ENCODE results near the gene MMP12.
"Not testable (repeated sequence)": the region's sequence is repeated elsewhere in the genome, so short reads cannot be mapped to it uniquely, and the experiment has no call there.

MMP12 gene

DNA sequence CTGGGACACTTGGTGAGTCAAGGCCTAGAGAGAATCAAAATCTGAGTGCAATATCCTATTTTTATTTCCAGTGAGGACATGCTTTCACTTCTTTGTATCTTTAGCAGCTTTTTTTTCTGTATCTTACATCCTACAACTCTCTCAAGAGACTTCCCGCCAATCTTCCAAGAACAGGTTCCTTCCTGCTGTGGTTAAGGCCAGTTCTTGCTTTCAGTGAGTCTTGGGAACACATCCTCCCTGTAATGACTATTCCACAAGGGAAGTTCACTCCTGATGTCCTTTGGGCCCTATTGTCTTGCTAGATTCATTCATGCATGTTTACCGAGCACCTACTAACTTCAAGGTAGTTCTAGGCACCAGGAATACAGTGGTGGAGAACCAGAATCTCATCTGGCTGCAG, 3.8 kb upstream of the MMP12 start:
- Mint-ChIP-seq H3K4me1 (peaks cover 7% of the 10 kb centered on the region), H3K4me3 (no peak overlapping the region), H3K27me3 (no peaks in the 10 kb centered on the region), H3K27ac (no peak overlapping the region), H3K9me3 (peaks cover 4% of the 10 kb centered on the region), H3K36me3 (no peaks in the 10 kb centered on the region)
- no peak for ATAC-seq

DNA sequence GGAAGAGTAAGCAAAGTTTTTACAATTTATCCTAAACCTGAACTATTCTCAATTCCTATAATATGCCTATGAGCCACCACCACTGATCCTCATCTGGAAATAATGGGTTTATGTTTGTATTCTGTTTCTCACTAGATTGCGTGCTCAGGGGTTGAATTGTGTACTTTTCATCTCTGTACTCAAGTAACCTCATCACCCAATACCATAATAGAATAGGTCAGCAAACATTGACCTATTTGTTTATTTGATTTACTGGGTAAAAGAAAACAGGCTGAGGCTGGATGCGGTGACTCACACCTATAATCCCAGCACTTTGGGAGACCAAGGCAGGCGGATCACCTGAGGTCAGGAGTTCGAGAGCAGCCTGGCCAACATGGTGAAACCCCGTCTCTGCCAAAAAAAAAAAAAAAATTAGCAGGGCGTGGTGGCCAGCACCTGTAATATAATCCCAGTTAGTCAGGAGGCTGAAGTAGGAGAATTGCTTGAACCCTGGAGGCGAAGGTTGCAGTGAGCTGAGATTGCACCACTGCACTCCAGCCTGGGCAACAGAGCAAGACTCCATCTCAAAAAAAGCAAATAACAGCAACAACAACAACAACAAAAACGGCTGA, 5.3 kb downstream of the MMP12 start:
- not testable (repeated sequence) for ATAC-seq, H3K27me3 Mint-ChIP-seq, H3K9me3 Mint-ChIP-seq, H3K27ac Mint-ChIP-seq, H3K4me1 Mint-ChIP-seq, H3K36me3 Mint-ChIP-seq, H3K4me3 Mint-ChIP-seq

DNA sequence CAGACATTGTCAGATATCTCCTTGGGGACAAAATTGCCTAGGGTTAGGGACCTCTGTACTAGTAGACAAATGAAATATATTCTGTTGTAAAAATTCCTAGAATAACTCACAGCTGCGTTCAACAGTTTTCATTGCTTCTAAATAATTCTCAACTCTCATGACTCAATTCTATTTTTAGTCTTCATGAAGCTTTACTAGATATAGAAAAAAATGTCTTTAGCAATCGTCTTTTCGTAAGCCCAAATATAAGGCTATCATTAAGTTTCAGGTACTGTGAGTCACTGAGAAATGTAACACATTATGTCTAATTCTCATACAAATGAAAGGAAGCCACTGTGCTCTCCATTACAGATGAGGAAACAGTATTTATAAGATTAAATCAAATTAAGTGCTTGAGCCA, 6.4 kb downstream of the MMP12 start:
- Mint-ChIP-seq H3K27me3 (no peaks in the 10 kb centered on the region), H3K4me3 (no peak overlapping the region), H3K27ac (no peak overlapping the region), H3K9me3 (no peaks in the 10 kb centered on the region), H3K36me3 (no peaks in the 10 kb centered on the region), H3K4me1 (no peaks in the 10 kb centered on the region)
- no peak for ATAC-seq

- Mint-ChIP-seq H3K27me3 (no peaks in the 10 kb centered on the region), H3K9me3 (no peaks in the 10 kb centered on the region), H3K4me1 (no peaks in the 10 kb centered on the region), H3K27ac (no peak overlapping the region), H3K4me3 (no peak overlapping the region), H3K36me3 (no peaks in the 10 kb centered on the region)
- no peak for ATAC-seq
These were observed 10.1 kb downstream of the MMP12 start for GRCh38 chr11:102864724-102865123.

GRCh38 chr11:102853956-102854355, 20.8 kb downstream of the MMP12 start:
- Mint-ChIP-seq H3K4me1 (no peaks in the 10 kb centered on the region), H3K4me3 (no peak overlapping the region), H3K9me3 (peaks cover 2% of the 10 kb centered on the region), H3K36me3 (no peaks in the 10 kb centered on the region), H3K27me3 (peaks cover 17% of the 10 kb centered on the region), H3K27ac (no peak overlapping the region)
- ATAC-seq = no peak

DNA sequence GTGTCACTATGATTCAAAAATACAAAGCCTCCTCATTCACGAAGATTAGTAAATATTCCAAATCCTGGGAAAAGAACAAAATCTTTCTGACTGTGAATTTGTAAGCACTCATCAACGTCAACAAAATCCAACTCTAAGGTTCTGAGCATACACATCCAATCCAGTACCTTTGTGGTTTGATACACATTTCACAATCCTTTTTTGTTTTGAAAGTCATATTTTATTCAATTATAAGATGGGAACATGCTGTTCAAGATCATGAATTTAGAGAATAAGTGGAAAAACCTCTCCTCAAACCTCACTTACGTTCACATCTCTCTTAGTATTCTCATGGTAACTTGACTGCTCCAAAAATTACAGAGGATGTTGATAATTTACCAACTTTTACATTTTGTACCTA, 21.7 kb downstream of the MMP12 start:
- Mint-ChIP-seq H3K4me3 (no peak overlapping the region), H3K27ac (no peak overlapping the region), H3K4me1 (no peaks in the 10 kb centered on the region), H3K9me3 (peaks cover 2% of the 10 kb centered on the region), H3K27me3 (peaks cover 17% of the 10 kb centered on the region), H3K36me3 (no peaks in the 10 kb centered on the region)
- no peak for ATAC-seq

GRCh38 chr11:102850973-102851745, 23.6 kb downstream of the MMP12 start:
- Mint-ChIP-seq H3K36me3 (no peaks in the 10 kb centered on the region), H3K4me3 (no peak overlapping the region), H3K27me3 (peaks cover 17% of the 10 kb centered on the region), H3K4me1 (no peaks in the 10 kb centered on the region), H3K9me3 (peaks cover 5% of the 10 kb centered on the region), H3K27ac (no peak overlapping the region)
- ATAC-seq = no peak

- H3K4me3 Mint-ChIP-seq = no peak overlapping the region
These were observed 25.5 kb downstream of the MMP12 start for GRCh38 chr11:102849311-102849710.

DNA sequence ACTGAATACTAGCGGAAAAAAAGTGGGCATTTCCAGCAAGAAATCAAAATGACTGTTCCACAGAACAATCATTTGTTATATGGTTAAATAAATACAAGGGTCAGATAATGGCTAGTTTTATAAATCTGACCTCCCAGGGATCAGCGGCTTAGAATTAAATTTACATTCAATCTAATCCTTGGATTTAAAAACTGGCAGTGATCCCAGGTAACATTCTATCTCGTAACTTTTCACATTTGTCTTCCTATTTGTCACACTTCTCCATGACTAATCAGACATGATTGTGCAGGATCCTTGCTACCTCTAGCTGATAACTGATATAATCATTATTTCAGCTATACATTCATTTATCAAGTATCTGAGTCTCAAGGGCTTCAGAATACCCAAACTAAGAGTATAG, 28.5 kb downstream of the MMP12 start:
- H3K27me3 Mint-ChIP-seq = no peaks in the 10 kb centered on the region
- H3K27ac Mint-ChIP-seq = no peak overlapping the region
- no peak overlapping the region for H3K4me3 Mint-ChIP-seq
- ATAC-seq = no peak
- no peaks in the 10 kb centered on the region for H3K4me1 Mint-ChIP-seq
- H3K9me3 Mint-ChIP-seq = peaks cover 3% of the 10 kb centered on the region
- H3K36me3 Mint-ChIP-seq = no peaks in the 10 kb centered on the region

More at GRCh38 chr11:102849311-102849710, 25.5 kb downstream of the MMP12 start:
- Mint-ChIP-seq H3K9me3 (peaks cover 5% of the 10 kb centered on the region), H3K27me3 (peaks cover 17% of the 10 kb centered on the region), H3K36me3 (no peaks in the 10 kb centered on the region), H3K27ac (no peak overlapping the region), H3K4me1 (no peaks in the 10 kb centered on the region)
- ATAC-seq = no peak

DNA sequence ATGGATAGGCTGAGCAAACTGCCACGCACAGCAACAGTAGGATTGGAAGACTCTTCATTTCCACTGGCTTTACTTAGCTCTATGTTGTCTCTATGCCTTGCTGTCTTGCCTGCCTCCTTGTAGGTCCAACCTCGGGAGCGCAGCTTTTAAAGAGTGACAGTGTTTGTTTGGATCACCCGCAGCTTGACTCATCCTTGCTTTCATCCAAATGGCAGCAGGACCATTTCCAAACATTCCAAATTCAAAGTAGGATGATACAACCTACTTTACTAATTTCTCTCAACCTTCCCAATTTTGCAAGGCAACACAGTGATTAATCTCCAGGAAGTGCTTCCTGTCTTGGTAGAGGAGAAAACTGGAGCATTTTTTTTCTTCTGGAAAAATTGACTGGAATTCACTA, 31.3 kb downstream of the MMP12 start, which contains the start of gene MMP3:
MMP3 (minus strand) TSS at position 121 of the 400 bp plus-strand sequence; CDS start at position 58, 63 bp downstream.
- H3K27me3 Mint-ChIP-seq = no peaks in the 10 kb centered on the region
- H3K36me3 Mint-ChIP-seq = no peaks in the 10 kb centered on the region
- ATAC-seq = no peak
- H3K4me1 Mint-ChIP-seq = no peaks in the 10 kb centered on the region
- H3K4me3 Mint-ChIP-seq = no peak within 1 kb of the TSS
- peaks cover 3% of the 10 kb centered on the region for H3K9me3 Mint-ChIP-seq
- H3K27ac Mint-ChIP-seq = no peak within 1 kb of the TSS

GRCh38 chr11:102842930-102843329, 31.9 kb downstream of the MMP12 start:
- Mint-ChIP-seq H3K4me3 (no peak overlapping the region), H3K4me1 (no peaks in the 10 kb centered on the region), H3K27ac (no peak overlapping the region), H3K9me3 (peaks cover 3% of the 10 kb centered on the region), H3K27me3 (no peaks in the 10 kb centered on the region), H3K36me3 (no peaks in the 10 kb centered on the region)
- ATAC-seq = no peak

DNA sequence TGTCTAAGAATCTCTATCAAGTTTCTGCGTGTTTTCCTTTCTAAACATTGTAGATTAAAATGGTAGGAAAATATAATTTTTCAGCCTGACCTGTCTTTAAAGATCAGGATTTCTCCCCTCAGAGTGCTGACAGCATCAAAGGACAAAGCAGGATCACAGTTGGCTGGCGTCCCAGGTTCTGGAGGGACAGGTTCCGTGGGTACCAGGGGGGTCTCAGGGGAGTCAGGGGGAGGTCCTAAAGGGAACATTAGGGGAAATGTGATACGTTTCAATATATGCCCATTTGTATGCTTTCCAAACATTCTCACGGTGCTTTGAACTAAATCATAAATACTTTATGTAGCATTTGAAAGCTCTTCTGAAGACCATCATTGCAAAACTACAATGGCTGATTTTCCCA, 34.8 kb downstream of the MMP12 start:
- no peaks in the 10 kb centered on the region for H3K27me3 Mint-ChIP-seq
- no peaks in the 10 kb centered on the region for H3K9me3 Mint-ChIP-seq
- no peak for ATAC-seq
- H3K4me3 Mint-ChIP-seq = no peak overlapping the region
- no peaks in the 10 kb centered on the region for H3K4me1 Mint-ChIP-seq
- no peak overlapping the region for H3K27ac Mint-ChIP-seq
- no peaks in the 10 kb centered on the region for H3K36me3 Mint-ChIP-seq

DNA sequence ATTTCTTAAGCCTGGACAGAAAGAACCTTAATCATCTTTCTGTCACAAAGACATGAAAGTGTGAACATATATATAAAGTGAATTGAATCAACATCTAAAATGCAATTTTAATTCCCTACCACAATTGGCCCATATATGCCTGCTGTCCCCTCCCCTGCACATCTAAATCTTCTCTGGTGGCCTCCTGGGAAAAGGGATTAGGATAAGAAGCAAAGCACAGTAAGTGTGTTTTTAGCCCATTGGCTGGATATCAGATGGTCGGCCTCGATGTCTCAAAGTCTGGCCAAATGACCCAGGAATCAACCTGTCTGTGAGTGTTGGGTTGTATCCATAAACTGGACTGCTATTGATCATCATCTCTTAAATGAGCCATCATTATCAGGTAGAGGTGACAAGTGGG, 37.1 kb downstream of the MMP12 start:
- Mint-ChIP-seq H3K27me3 (peaks cover 5% of the 10 kb centered on the region), H3K9me3 (no peaks in the 10 kb centered on the region), H3K4me1 (no peaks in the 10 kb centered on the region), H3K27ac (no peak overlapping the region), H3K36me3 (no peaks in the 10 kb centered on the region), H3K4me3 (no peak overlapping the region)
- ATAC-seq = no peak

DNA sequence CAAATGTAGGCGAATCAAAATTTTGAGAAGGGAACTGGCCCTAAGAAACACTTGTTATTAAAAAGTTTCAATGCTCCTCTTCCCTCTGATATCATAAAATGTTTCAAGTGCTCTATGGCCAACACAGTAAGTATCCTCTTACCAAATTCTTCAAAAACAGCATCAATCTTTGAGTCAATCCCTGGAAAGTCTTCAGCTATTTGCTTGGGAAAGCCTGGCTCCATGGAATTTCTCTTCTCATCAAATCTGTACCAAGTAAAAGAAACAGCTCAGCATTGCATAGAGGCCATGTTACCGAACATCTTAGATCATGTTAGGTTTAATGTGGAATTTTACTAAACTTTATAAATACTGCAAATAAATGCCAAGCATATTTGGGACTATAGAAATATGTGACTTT, 37.6 kb downstream of the MMP12 start:
- ATAC-seq = no peak
- Mint-ChIP-seq H3K9me3 (no peaks in the 10 kb centered on the region), H3K36me3 (no peaks in the 10 kb centered on the region), H3K27me3 (peaks cover 10% of the 10 kb centered on the region), H3K4me3 (no peak overlapping the region), H3K27ac (no peak overlapping the region), H3K4me1 (no peaks in the 10 kb centered on the region)

DNA sequence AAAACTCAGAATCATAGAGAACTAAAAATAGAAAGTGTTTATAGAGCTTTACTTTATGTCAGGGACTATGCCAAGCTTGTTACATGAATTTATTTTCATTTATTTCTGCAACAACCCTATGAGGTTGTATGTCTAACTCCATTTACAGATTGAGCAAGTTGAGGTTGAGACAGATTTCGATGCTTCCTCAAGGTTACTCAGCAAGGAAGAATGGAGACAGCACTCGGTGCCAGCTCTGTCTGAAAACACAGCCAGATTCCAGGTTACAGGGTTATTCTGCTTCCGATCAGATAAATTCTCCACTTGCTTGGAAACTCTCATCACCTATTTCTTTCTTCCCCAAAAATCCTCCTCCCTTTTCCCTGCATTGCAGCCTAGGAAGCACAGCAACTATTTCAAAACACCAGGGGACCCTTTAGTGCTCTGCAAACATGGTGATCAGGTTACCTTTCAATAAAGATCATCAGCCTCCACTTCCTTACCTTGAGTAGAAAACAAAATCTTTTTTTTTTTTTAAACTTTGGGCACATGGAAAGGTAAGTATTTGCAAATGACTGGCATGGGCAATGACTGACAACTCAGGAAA, 38.4 kb downstream of the MMP12 start:
- ATAC-seq = no peak
- no peaks in the 10 kb centered on the region for H3K4me1 Mint-ChIP-seq
- H3K9me3 Mint-ChIP-seq = no peaks in the 10 kb centered on the region
- no peak overlapping the region for H3K27ac Mint-ChIP-seq
- H3K4me3 Mint-ChIP-seq = no peak overlapping the region
- H3K27me3 Mint-ChIP-seq = peaks cover 18% of the 10 kb centered on the region
- H3K36me3 Mint-ChIP-seq = no peaks in the 10 kb centered on the region

DNA sequence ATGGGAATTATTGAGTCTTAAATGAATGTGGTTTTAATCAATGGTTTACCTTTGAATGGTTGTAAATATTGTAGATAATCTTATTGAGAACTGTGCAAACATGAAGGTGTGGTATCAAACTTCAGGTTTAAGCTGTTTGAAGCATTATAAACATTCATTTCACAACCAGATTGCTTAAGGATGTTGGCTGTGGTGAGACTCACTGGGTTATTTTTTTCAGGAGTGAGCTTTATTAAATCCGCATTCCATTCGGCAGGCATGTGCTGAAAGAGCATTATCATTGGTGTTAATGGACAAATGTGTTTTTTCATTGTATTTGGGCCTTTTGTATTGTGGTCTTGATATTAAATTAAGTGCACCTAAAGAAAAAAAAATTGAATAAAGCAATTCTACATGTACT, 41.1 kb downstream of the MMP12 start:
- H3K27ac Mint-ChIP-seq = no peak overlapping the region
- H3K9me3 Mint-ChIP-seq = no peaks in the 10 kb centered on the region
- no peaks in the 10 kb centered on the region for H3K36me3 Mint-ChIP-seq
- ATAC-seq = no peak
- H3K4me3 Mint-ChIP-seq = no peak overlapping the region
- H3K27me3 Mint-ChIP-seq = peaks cover 32% of the 10 kb centered on the region
- H3K4me1 Mint-ChIP-seq = no peaks in the 10 kb centered on the region

Data from stimulated activated memory B cell treated with anti-CD40 and anti-IgM and Interleukin-4, amounts not matched to agents 10 μg/mL and 1 μg/mL and 100 μg/mL, for 72 hours (primary cell).